ENCODE measurements around the gene KLF11. TPM values are rescaled to one million over a fixed set of nuclear protein-coding genes. Genes with fewer than 3 reads are reported as not detected.

KLF11 gene
- total and polyA plus RNA-seq, 9 of the 15 experiments (the other 6 are each of a cell fraction or from before 2014, with no cell fraction given) = 2.1 to 13.4 (median 6.5) TPM

- TF ChIP-seq, protein P1, sequence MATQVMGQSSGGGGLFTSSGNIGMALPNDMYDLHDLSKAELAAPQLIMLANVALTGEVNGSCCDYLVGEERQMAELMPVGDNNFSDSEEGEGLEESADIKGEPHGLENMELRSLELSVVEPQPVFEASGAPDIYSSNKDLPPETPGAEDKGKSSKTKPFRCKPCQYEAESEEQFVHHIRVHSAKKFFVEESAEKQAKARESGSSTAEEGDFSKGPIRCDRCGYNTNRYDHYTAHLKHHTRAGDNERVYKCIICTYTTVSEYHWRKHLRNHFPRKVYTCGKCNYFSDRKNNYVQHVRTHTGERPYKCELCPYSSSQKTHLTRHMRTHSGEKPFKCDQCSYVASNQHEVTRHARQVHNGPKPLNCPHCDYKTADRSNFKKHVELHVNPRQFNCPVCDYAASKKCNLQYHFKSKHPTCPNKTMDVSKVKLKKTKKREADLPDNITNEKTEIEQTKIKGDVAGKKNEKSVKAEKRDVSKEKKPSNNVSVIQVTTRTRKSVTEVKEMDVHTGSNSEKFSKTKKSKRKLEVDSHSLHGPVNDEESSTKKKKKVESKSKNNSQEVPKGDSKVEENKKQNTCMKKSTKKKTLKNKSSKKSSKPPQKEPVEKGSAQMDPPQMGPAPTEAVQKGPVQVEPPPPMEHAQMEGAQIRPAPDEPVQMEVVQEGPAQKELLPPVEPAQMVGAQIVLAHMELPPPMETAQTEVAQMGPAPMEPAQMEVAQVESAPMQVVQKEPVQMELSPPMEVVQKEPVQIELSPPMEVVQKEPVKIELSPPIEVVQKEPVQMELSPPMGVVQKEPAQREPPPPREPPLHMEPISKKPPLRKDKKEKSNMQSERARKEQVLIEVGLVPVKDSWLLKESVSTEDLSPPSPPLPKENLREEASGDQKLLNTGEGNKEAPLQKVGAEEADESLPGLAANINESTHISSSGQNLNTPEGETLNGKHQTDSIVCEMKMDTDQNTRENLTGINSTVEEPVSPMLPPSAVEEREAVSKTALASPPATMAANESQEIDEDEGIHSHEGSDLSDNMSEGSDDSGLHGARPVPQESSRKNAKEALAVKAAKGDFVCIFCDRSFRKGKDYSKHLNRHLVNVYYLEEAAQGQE (IDR thresholded peaks at IDR 0.05; ENCODE audit: borderline replicate concordance) = no peak
- TF ChIP-seq, protein P1 (CRISPR knock-in tag; IDR thresholded peaks at IDR 0.05; ENCODE audit: low read depth) = no peak
- TF ChIP-seq CHD2 (IDR thresholded peaks at IDR 0.05; ENCODE audit: low read depth, low read length) (no peak), GABPB1 (CRISPR knock-in tag; IDR thresholded peaks at IDR 0.05) (0 out of 2 replicates have a peak, but pooled peaks have one; percentile 24), ZNF431 (CRISPR knock-in tag; IDR thresholded peaks at IDR 0.05) (peak; percentile 83), MYNN (IDR thresholded peaks at IDR 0.05) (no peak), MYNN (CRISPR knock-in tag; IDR thresholded peaks at IDR 0.05) (no peak), ETV6 (IDR thresholded peaks at IDR 0.05; ENCODE audit: borderline replicate concordance in 1 of 2, low read depth in 2 of 2, low read length in 1 of 2) (no peak; a peak in 1 of 4 replicates), ETV6 (CRISPR knock-in tag; IDR thresholded peaks at IDR 0.05; ENCODE audit: borderline replicate concordance) (peak; percentile 80), BDP1 (IDR thresholded peaks at IDR 0.05; ENCODE audit: insufficient read depth, insufficient read length) (no peak), L3MBTL2 (IDR thresholded peaks at IDR 0.05) (peak; percentile 95), JUND (IDR thresholded peaks at IDR 0.05; ENCODE audit: borderline replicate concordance, low read depth, low read length) (peak; percentile 97), JUND (tag; IDR thresholded peaks at IDR 0.05; ENCODE audit: borderline replicate concordance, low read depth, low read length) (peak; percentile 92; the same call in 2 of the 3 replicates), GABPA (tag; conservative IDR thresholded peaks at IDR 0.05; ENCODE audit: low read depth) (peak; percentile 57), NFIC (IDR thresholded peaks at IDR 0.05) (0 out of 2 replicates have a peak, but pooled peaks have one; percentile 12), KAT2B (IDR thresholded peaks at IDR 0.05; ENCODE audit: low read depth, low read length) (no peak), VEZF1 (CRISPR knock-in tag; IDR thresholded peaks at IDR 0.05) (peak; percentile 86), ETV5 (CRISPR knock-in tag; IDR thresholded peaks at IDR 0.05; ENCODE audit: low read depth) (no peak)
- TF ChIP-seq, protein P2, sequence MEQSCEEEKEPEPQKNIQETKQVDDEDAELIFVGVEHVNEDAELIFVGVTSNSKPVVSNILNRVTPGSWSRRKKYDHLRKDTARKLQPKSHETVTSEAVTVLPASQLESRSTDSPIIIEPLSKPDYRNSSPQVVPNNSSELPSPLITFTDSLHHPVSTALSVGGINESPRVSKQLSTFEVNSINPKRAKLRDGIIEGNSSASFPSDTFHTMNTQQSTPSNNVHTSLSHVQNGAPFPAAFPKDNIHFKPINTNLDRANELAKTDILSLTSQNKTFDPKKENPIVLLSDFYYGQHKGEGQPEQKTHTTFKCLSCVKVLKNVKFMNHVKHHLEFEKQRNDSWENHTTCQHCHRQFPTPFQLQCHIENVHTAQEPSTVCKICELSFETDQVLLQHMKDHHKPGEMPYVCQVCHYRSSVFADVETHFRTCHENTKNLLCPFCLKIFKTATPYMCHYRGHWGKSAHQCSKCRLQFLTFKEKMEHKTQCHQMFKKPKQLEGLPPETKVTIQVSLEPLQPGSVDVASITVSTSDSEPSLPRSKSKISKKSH (CRISPR knock-in tag; IDR thresholded peaks at IDR 0.05) = no peak
Measured at GRCh38 chr2:10043906-10044601, 704 bp downstream of the KLF11 start (continued).
